HEK293 (cell line): ENCODE results near the gene GNPTAB.

Experiments
- CTCF ChIA-PET: fragments of 350-600 bp; formaldehyde crosslinking; extraction: SDS; loops from one replicate; lab custom pipeline; 2021; ENCODE audit warnings: antibody characterized with exemption; lab: Yijun Ruan, JAX
- POLR2A ChIA-PET: fragments of 300-600 bp; formaldehyde crosslinking; extraction: SDS; loops from one replicate; lab custom pipeline; 2020; ENCODE audit warnings: antibody characterized with exemption, inconsistent platforms; lab: Yijun Ruan, JAX
- H3K27ac ChIP-seq: fragments of 200-500 bp; sonication (Bioruptor generic); 2 replicates; pipeline ENCODE4 v1.5.1; 2014; ENCODE audit warnings: low read depth, low read length, control low read depth, inconsistent platforms; ENCODE audit errors: extremely low read depth
- H3K36me3 ChIP-seq, 2 experiments: fragments of 200-500 bp in 1 of 2; sonication (Bioruptor generic) in 1 of 2; 1 replicate in 1 of 2; 2 replicates in 1 of 2; pipeline ENCODE4 v1.5.1; 2014 to 2017; ENCODE audit warnings: inconsistent platforms in 2 of 2, low read length in 2 of 2; ENCODE audit not compliant: control insufficient read depth in 2 of 2, insufficient read depth in 1 of 2
- H3K4me1 ChIP-seq: fragments of 200-500 bp; sonication (Bioruptor generic); 2 replicates; pipeline ENCODE4 v1.5.1; 2014; ENCODE audit warnings: mild to moderate bottlenecking, low read length, inconsistent platforms; ENCODE audit not compliant: control insufficient read depth, insufficient read depth
- H3K4me3 ChIP-seq: 2 replicates; pipeline ENCODE4 v1.5.1; 2011; ENCODE audit warnings: low read depth, mild to moderate bottlenecking, control low read depth, low read length, moderate library complexity
- H3K9me3 ChIP-seq: fragments of 200-500 bp; sonication (Bioruptor generic); 2 replicates; pipeline ENCODE4 v1.5.1; 2014; ENCODE audit warnings: low read depth, low read length, inconsistent platforms; ENCODE audit not compliant: control insufficient read depth, insufficient read depth
- BCL6B ChIP-seq: fragments of 450-650 bp; formaldehyde crosslinking; IDR thresholded peaks from 2 replicates; pipeline ENCODE4 v1.5.1; 2017; ENCODE audit warnings: missing biosample characterization, missing genetic modification characterization
- OVOL3 ChIP-seq: fragments of 450-650 bp; formaldehyde crosslinking; IDR thresholded peaks from 2 replicates; pipeline ENCODE4 v1.5.1; 2016; ENCODE audit warnings: missing biosample characterization, missing genetic modification characterization
- PATZ1 ChIP-seq: fragments of 450-650 bp; formaldehyde crosslinking; IDR thresholded peaks from 2 replicates; pipeline ENCODE4 v1.5.1; 2016; ENCODE audit warnings: missing biosample characterization, missing genetic modification characterization
- PRDM1 ChIP-seq: fragments of 450-650 bp; formaldehyde crosslinking; IDR thresholded peaks from 2 replicates; pipeline ENCODE4; 2016; ENCODE audit warnings: missing biosample characterization, missing genetic modification characterization
- REST ChIP-seq: fragments of 450-650 bp; formaldehyde crosslinking; IDR thresholded peaks from 2 replicates; pipeline ENCODE4 v1.5.1; 2016; ENCODE audit warnings: missing biosample characterization, missing genetic modification characterization
- SETDB1 ChIP-seq: IDR thresholded peaks from one replicate; pipeline ENCODE4 v1.6.1; 2017; ENCODE audit warnings: mild to moderate bottlenecking, low read length, moderate library complexity, mixed read lengths; ENCODE audit not compliant: insufficient read length
- ZBTB11 ChIP-seq: fragments of 450-650 bp; formaldehyde crosslinking; conservative IDR thresholded peaks from 2 replicates; pipeline ENCODE4 v1.5.1; 2016; ENCODE audit warnings: low read depth, missing biosample characterization, missing genetic modification characterization
- ZBTB17 ChIP-seq: fragments of 450-650 bp; formaldehyde crosslinking; IDR thresholded peaks from 2 replicates; pipeline ENCODE4 v1.5.1; 2016; ENCODE audit warnings: missing biosample characterization, missing genetic modification characterization
- ZBTB20 ChIP-seq: fragments of 450-650 bp; formaldehyde crosslinking; IDR thresholded peaks from 2 replicates; pipeline ENCODE4 v1.5.1; 2016; ENCODE audit warnings: missing biosample characterization, missing genetic modification characterization
- ZFHX2 ChIP-seq: fragments of 450-650 bp; formaldehyde crosslinking; conservative IDR thresholded peaks from 2 replicates; pipeline ENCODE4 v1.5.1; 2016; ENCODE audit warnings: missing biosample characterization, missing genetic modification characterization
- ZFP3 ChIP-seq: fragments of 450-650 bp; formaldehyde crosslinking; IDR thresholded peaks from 2 replicates; pipeline ENCODE4 v1.5.1; 2016; ENCODE audit warnings: low read depth, missing biosample characterization, missing genetic modification characterization
- ZNF174 ChIP-seq: fragments of 450-650 bp; formaldehyde crosslinking; IDR thresholded peaks from 2 replicates; pipeline ENCODE4 v1.5.0; 2017; ENCODE audit warnings: missing biosample characterization, mild to moderate bottlenecking, missing genetic modification characterization
- ZNF214 ChIP-seq: fragments of 450-650 bp; formaldehyde crosslinking; IDR thresholded peaks from 2 replicates; pipeline ENCODE4 v1.5.1; 2017; ENCODE audit warnings: missing biosample characterization, mild to moderate bottlenecking, missing genetic modification characterization, borderline replicate concordance
- ZNF223 ChIP-seq: fragments of 450-650 bp; formaldehyde crosslinking; IDR thresholded peaks from 2 replicates; pipeline ENCODE4 v1.5.1; 2016; ENCODE audit warnings: missing biosample characterization, missing genetic modification characterization
- ZNF302 ChIP-seq: fragments of 450-650 bp; formaldehyde crosslinking; IDR thresholded peaks from 2 replicates; pipeline ENCODE4 v1.5.1; 2016; ENCODE audit warnings: missing biosample characterization, missing genetic modification characterization, low read depth
- ZNF37A ChIP-seq: fragments of 450-650 bp; IDR thresholded peaks from 2 replicates; pipeline ENCODE4 v1.5.1; 2018; ENCODE audit warnings: missing biosample characterization, missing genetic modification characterization
- ZNF391 ChIP-seq: fragments of 450-650 bp; formaldehyde crosslinking; IDR thresholded peaks from 2 replicates; pipeline ENCODE4 v1.5.1; 2016; ENCODE audit warnings: low read depth, missing biosample characterization, missing genetic modification characterization, borderline replicate concordance
- ZNF48 ChIP-seq: fragments of 450-650 bp; formaldehyde crosslinking; IDR thresholded peaks from 2 replicates; pipeline ENCODE4 v1.5.1; 2016; ENCODE audit warnings: missing biosample characterization, missing genetic modification characterization
- ZNF548 ChIP-seq: fragments of 450-650 bp; formaldehyde crosslinking; IDR thresholded peaks from 2 replicates; pipeline ENCODE4 v1.5.1; 2016; ENCODE audit warnings: missing biosample characterization, missing genetic modification characterization
- ZNF558 ChIP-seq: fragments of 450-650 bp; formaldehyde crosslinking; IDR thresholded peaks from 2 replicates; pipeline ENCODE4 v1.5.1; 2016; ENCODE audit warnings: missing biosample characterization, missing genetic modification characterization
- ZNF629 ChIP-seq: fragments of 450-650 bp; formaldehyde crosslinking; IDR thresholded peaks from 2 replicates; pipeline ENCODE4 v1.5.1; 2017; ENCODE audit warnings: missing biosample characterization, missing genetic modification characterization
- ZNF654 ChIP-seq: fragments of 450-650 bp; formaldehyde crosslinking; IDR thresholded peaks from 2 replicates; pipeline ENCODE4 v1.5.1; 2016; ENCODE audit warnings: low read depth, missing biosample characterization, missing genetic modification characterization
- ZNF76 ChIP-seq: fragments of 450-650 bp; formaldehyde crosslinking; IDR thresholded peaks from 2 replicates; pipeline ENCODE4; 2016; ENCODE audit warnings: low read depth, missing biosample characterization, missing genetic modification characterization, borderline replicate concordance

Gene GNPTAB

GRCh38 chr12:101729842-101730241 is 100.9 kb downstream of the GNPTAB start:
- TF ChIP-seq BCL6B = no peak
- TF ChIP-seq ZBTB20 (tag by site-specific recombination) = no peak
- TF ChIP-seq ZNF629 (tag by site-specific recombination) = no peak
- no peak for TF ChIP-seq SETDB1
- ChIA-PET CTCF (no interaction called here), POLR2A (no interaction called here)
- no peaks in the 10 kb centered on the region for H3K4me1 ChIP-seq
- H3K4me3 ChIP-seq = no peak overlapping the region
- H3K27ac ChIP-seq = no peak overlapping the region
- peaks cover 24 to 40% of the 10 kb centered on the region in 2 experiments for H3K36me3 ChIP-seq
- H3K9me3 ChIP-seq = no peaks in the 10 kb centered on the region

GRCh38 chr12:101727098-101727497 is 103.7 kb downstream of the GNPTAB start:
- Histone ChIP-seq H3K9me3 (no peaks in the 10 kb centered on the region), H3K4me3 (no peak overlapping the region)
- CTCF ChIA-PET = no interaction called here
- TF ChIP-seq PRDM1 (tag by site-specific recombination) = peak; percentile 64
- TF ChIP-seq REST (tag by site-specific recombination) = no peak
- TF ChIP-seq OVOL3 (tag by site-specific recombination) = no peak
- TF ChIP-seq, all 188 proteins: peak for 1
- Histone ChIP-seq H3K36me3 (peaks cover 30 to 52% of the 10 kb centered on the region in 2 experiments), H3K4me1 (no peaks in the 10 kb centered on the region), H3K27ac (no peak overlapping the region)
- POLR2A ChIA-PET = no interaction called here

- POLR2A ChIA-PET = no interaction called here
- H3K9me3 ChIP-seq = no peaks in the 10 kb centered on the region
- CTCF ChIA-PET = interaction anchor here (0.6 kb wide), 2 partner anchors 32 to 107 kb away, joined by 4 read pairs; no protein-coding TSS in a partner anchor
- H3K4me3 ChIP-seq = no peak overlapping the region
- H3K36me3 ChIP-seq = peaks cover 40 to 44% of the 10 kb centered on the region in 2 experiments
- no peaks in the 10 kb centered on the region for H3K4me1 ChIP-seq
- no peak overlapping the region for H3K27ac ChIP-seq
- TF ChIP-seq ZNF48 (tag by site-specific recombination) (no peak), ZNF76 (tag by site-specific recombination) (no peak), ZNF174 (tag by site-specific recombination) (no peak), ZNF37A (tag by site-specific recombination) (no peak), ZBTB11 (tag by site-specific recombination) (no peak), ZNF391 (tag by site-specific recombination) (no peak), ZBTB17 (tag by site-specific recombination) (no peak), ZNF302 (tag by site-specific recombination) (no peak), PATZ1 (tag by site-specific recombination) (no peak), ZNF558 (tag by site-specific recombination) (no peak), ZFP3 (tag by site-specific recombination) (no peak), ZFHX2 (tag by site-specific recombination) (no peak), ZNF214 (tag by site-specific recombination) (no peak), ZNF548 (tag by site-specific recombination) (no peak), ZNF654 (no peak), ZNF223 (tag by site-specific recombination) (no peak)
Observed at GRCh38 chr12:101722392-101722791, 108.4 kb downstream of the GNPTAB start.
